Placental pericyte (primary cell): ENCODE measurements around the gene P2RX2. TPM values are rescaled to one million over a fixed set of nuclear protein-coding genes. Genes with fewer than 3 reads are reported as not detected.

ENCODE experiments used
- small RNA-seq: library from RNA; depleted of rRNA; stranded (forward); fragments of <200 nt; gene quantifications from one replicate; pipeline ENCODE3, GENCODE V24; 2012; ENCODE audit warnings: low replicate concordance
- total RNA-seq: library from RNA; depleted of rRNA; stranded (reverse); fragments of >200 nt; gene quantifications from 2 replicates; pipeline ENCODE4 v1.2.3, GENCODE V29; 2012

The P2RX2 gene
- total RNA-seq, result not detected in 2 replicates

DNA sequence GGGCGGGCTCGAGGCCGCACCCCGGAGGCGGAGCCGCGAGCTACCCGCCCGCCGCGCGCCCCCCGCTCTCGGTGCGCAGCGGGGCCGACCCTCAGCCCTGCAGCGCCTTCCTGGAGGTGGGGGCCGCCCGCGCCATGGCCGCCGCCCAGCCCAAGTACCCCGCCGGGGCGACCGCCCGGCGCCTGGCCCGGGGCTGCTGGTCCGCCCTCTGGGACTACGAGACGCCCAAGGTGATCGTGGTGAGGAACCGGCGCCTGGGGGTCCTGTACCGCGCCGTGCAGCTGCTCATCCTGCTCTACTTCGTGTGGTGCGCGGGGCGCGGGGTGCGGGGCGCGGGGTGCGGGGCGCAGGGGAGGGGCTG is at the start of gene P2RX2:
Gene P2RX2 (plus strand): TSS at position 94 of the 361 bp plus-strand sequence. CDS start 41 bp downstream, at position 135.

DNA sequence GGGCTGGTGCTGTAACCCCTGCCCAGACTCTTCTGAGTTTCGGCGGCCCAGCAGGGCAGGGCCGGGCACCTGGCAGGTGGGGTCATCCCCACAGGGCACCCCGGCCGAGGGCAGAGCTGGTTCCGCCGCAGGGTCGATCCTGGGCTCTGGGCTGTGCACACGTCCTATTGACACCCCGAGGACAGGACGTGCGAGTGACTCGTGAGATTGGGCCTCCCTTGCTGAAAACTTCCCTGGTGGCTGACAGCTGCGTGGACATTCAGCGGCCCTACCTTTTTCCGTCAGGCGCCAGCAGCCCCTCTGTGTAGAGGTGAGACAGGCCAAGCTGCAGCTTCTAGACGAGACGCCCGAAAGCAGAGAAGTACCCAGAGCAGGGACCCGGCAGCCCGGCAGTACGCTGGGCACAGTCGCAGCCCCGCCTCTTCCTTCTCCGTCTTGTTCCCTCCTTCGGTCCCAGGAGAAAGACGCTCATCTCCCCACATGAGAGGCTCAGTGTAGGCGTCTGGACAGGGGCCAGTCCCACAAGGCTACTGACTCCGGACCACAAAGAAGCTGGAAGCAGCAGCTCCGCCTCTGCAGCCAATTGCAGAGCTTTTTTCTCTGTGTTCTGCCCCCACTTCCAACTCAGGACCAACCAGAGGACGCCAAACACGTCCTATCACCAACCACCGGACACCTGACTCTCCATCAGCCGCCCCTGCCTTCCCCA is 8.4 kb upstream of the P2RX2 start, which contains the start of gene LRCOL1:
Gene LRCOL1 (minus strand): TSS at position 532 of the 709 bp plus-strand sequence. CDS start 4,331 bp downstream, outside the sequence.

Small RNAs within 50 kb of the gene (small RNA-seq; reads per million reads assigned to genes)
- not detected for gene MIR6763

Other genes with a start within 250 kb of the P2RX2 start
- gene FBRSL1, start 128.6 kb upstream of the P2RX2 start, total RNA-seq, result 7.4 and 8.6 TPM in 2 replicates
- gene LRCOL1, start 8.2 kb upstream of the P2RX2 start, total RNA-seq, result not detected in 2 replicates
- 6.8 and 70.6 TPM in 2 replicates for gene POLE, start 68.6 kb downstream of the P2RX2 start, total RNA-seq
- gene PXMP2, start 68.8 kb downstream of the P2RX2 start, total RNA-seq, result 10.9 and 11.0 TPM in 2 replicates
- 23.9 and 73.7 TPM in 2 replicates for gene PGAM5, start 92.1 kb downstream of the P2RX2 start, total RNA-seq
- 114 and 154 TPM in 2 replicates for gene ANKLE2, start 143.1 kb downstream of the P2RX2 start, total RNA-seq
- gene GOLGA3, start 210.1 kb downstream of the P2RX2 start, total RNA-seq, result 155 and 184 TPM in 2 replicates